K562 (cell line): ENCODE measurements around the gene POLK. TPM values are rescaled to one million over a fixed set of nuclear protein-coding genes. Genes with fewer than 3 reads are reported as not detected.

ENCODE experiments used
- ATAC-seq: fragments of 200-7000 bp; cut with Tn5 transposase; 3 replicates; pipeline ENCODE4 v1.9.1; 2020; ENCODE audit warnings: moderate library complexity
- BruUV-seq: library from RNA; stranded (reverse); fragments of 400-500 nt; replicated peaks from 2 replicates; lab custom pipeline; 2021; lab: Mats Ljungman, UMichigan
- CTCF ChIA-PET: fragments of 300-600 bp; formaldehyde crosslinking; extraction: SDS; loops from one replicate; lab custom pipeline; 2021; ENCODE audit warnings: low intra/inter-chr PET ratio; lab: Yijun Ruan, JAX
- POLR2A ChIA-PET: fragments of 300-600, 350-650 bp; sonication (Branson Sonifier 250); formaldehyde crosslinking; extraction: SDS; loops from one replicate; lab custom pipeline; 2021; ENCODE audit warnings: antibody characterized with exemption, inconsistent platforms; lab: Yijun Ruan, JAX
- DNase-seq, 4 experiments: peaks; one replicate each; pipeline versions ENCODE4 v3.0.0 to v3.0.0-alpha.2; 2011 to 2018; ENCODE audit warnings: low spot score in 3 of 4, mixed read lengths in 3 of 4; ENCODE audit errors: extremely low read depth in 1 of 4
- FAIRE-seq: peaks from 2 replicates; lab custom pipeline; 2011; peaks lifted over from hg19 to GRCh38; lab: Jason Lieb, UNC
- H2AFZ ChIP-seq: 2 replicates; pipeline ENCODE4 v1.6.0; 2011; ENCODE audit warnings: low read depth, low read length, control low read depth, inconsistent platforms
- H3K27ac ChIP-seq: fragments of 200-600 bp; 3 replicates; pipeline ENCODE4 v1.8.0; 2011; ENCODE audit warnings: low read depth, mild to moderate bottlenecking, control low read depth, inconsistent platforms, low read length, moderate library complexity, mixed read lengths; ENCODE audit errors: extremely low read depth
- H3K27me3 ChIP-seq, 2 experiments: fragments of 300-600 bp in 1 of 2; 2 replicates in 1 of 2; 3 replicates in 1 of 2; pipeline versions ENCODE4 v1.6.0 to v1.8.0; 2011; ENCODE audit warnings: inconsistent platforms in 2 of 2, low read length in 2 of 2, mild to moderate bottlenecking in 1 of 2, mixed read lengths in 1 of 2, moderate library complexity in 1 of 2; ENCODE audit not compliant: control insufficient read depth in 2 of 2, insufficient read depth in 2 of 2
- H3K36me3 ChIP-seq: fragments of 300-600 bp; 3 replicates; pipeline ENCODE4 v1.8.0; 2011; ENCODE audit warnings: mild to moderate bottlenecking, low read length, inconsistent platforms; ENCODE audit not compliant: control insufficient read depth, insufficient read depth
- H3K4me1 ChIP-seq, 2 experiments: fragments of 200-600 bp in 1 of 2; replicated peaks in 1 of 2; 2 replicates in 1 of 2; 3 replicates in 1 of 2; pipeline versions ENCODE4 v1.5.1 to v1.8.0; 2011; ENCODE audit warnings: inconsistent platforms in 2 of 2, low read length in 2 of 2, mild to moderate bottlenecking in 1 of 2, mixed read lengths in 1 of 2, moderate library complexity in 1 of 2; ENCODE audit not compliant: control insufficient read depth in 2 of 2, insufficient read depth in 2 of 2
- H3K4me2 ChIP-seq: 2 replicates; pipeline ENCODE4 v1.6.1; 2011; ENCODE audit warnings: low read length, control low read depth, inconsistent platforms, mixed read lengths; ENCODE audit not compliant: insufficient read depth
- H3K4me3 ChIP-seq: fragments of 200-600 bp; sonication (generic), shearing (Covaris generic); 2 replicates; pipeline ENCODE4 v1.5.1; 2016; ENCODE audit warnings: control low read depth, inconsistent platforms
- H3K79me2 ChIP-seq: fragments of 200-600 bp; 3 replicates; pipeline ENCODE4 v1.8.0; 2011; ENCODE audit warnings: low read length, inconsistent platforms; ENCODE audit not compliant: control insufficient read depth, insufficient read depth
- H3K9ac ChIP-seq, 2 experiments: 2 replicates each; pipeline versions ENCODE4 v1.6.0 to v1.6.1; 2011; ENCODE audit warnings: low read depth in 2 of 2, low read length in 2 of 2, control low read depth in 1 of 2, inconsistent platforms in 1 of 2, mild to moderate bottlenecking in 1 of 2, mixed read lengths in 1 of 2; ENCODE audit not compliant: insufficient read depth in 1 of 2
- H3K9me1 ChIP-seq: one replicate; pipeline ENCODE4 v1.6.0; 2011; ENCODE audit warnings: inconsistent platforms, mild to moderate bottlenecking, low read length, moderate library complexity; ENCODE audit not compliant: control insufficient read depth, insufficient read depth
- H3K9me3 ChIP-seq: replicated peaks from 2 replicates; pipeline ENCODE4 v1.5.1; 2011; ENCODE audit warnings: low read depth, low read length, inconsistent platforms; ENCODE audit not compliant: control insufficient read depth, insufficient read depth
- H4K20me1 ChIP-seq: replicated peaks from 2 replicates; pipeline ENCODE4 v1.6.1; 2011; ENCODE audit warnings: low read length, inconsistent platforms, mixed read lengths; ENCODE audit not compliant: control insufficient read depth, insufficient read depth
- RCOR1 ChIP-seq, 2 experiments: IDR thresholded peaks; 2 replicates each; pipeline ENCODE4 v1.6.1; 2012; ENCODE audit warnings: low read depth in 2 of 2, low read length in 2 of 2, borderline replicate concordance in 1 of 2, improper control_type of control experiment in 1 of 2
- TEAD2 ChIP-seq: fragments of 450-650 bp; IDR thresholded peaks from 2 replicates; pipeline ENCODE4 v1.6.1; 2016; ENCODE audit warnings: missing genetic modification characterization, control low read depth, missing compliant biosample characterization
- ZNF785 ChIP-seq: fragments of 250-450 bp; sonication (Bioruptor Pico); IDR thresholded peaks from 2 replicates; pipeline ENCODE4 v1.4.0; 2020; ENCODE audit warnings: mild to moderate bottlenecking
- WGBS: fragments of 100-300 bp; shearing (Covaris generic); methylation state at CpG from one replicate; pipeline ENCODE4 v1.1.6; 2016; ENCODE audit warnings: low coverage, mixed read lengths; ENCODE audit not compliant: insufficient coverage; ENCODE audit errors: missing lambda C conversion rate; 5-methylcytosine and 5-hydroxymethylcytosine counted together
- in situ Hi-C: fragments of 300-500 bp; cut with MboI; formaldehyde crosslinking; loops from 4 replicates; pipeline ENCODE4 v1.15.0; 2018; ENCODE audit warnings: inconsistent platforms, mixed read lengths
- intact Hi-C: fragments of 100-400 bp; cut with micrococcal nuclease; formaldehyde crosslinking; loops from 2 replicates; pipeline ENCODE4 v1.14.2; 2022
- polyA plus RNA-seq, 8 experiments: library from polyadenylated mRNA; depleted of rRNA in 4 of 8; stranded (reverse) in 5 of 8; unstranded in 3 of 8; fragments of >200 nt; fragmentation: Nextera tagmentation in 2 of 8; fragmentation: Illumina TruSeq in 1 of 8; extraction: Ambion mirVana in 2 of 8; extraction: Trizol in 1 of 8; gene quantifications; 2 replicates each; pipeline versions ENCODE4 v1.2.1 to v1.2.3, GENCODE V29; 2011 to 2014; ENCODE audit warnings: inconsistent platforms in 1 of 8, missing spikeins in 1 of 8
- total RNA-seq, 7 experiments: library from RNA; depleted of rRNA in 6 of 7; stranded (reverse); fragments of >200 nt in 6 of 7; fragmentation: Illumina TruSeq in 2 of 7; extraction: Trizol in 2 of 7; gene quantifications; 2 replicates each; pipeline versions ENCODE4 v1.2.1 to v1.2.3, GENCODE V29; 2011 to 2021; ENCODE audit warnings: low replicate concordance in 1 of 7
- TF ChIP-seq, protein P1 (sequence below): fragments of 450-650 bp; formaldehyde crosslinking; conservative IDR thresholded peaks from 2 replicates; pipeline ENCODE4 v1.4.0; 2022; ENCODE audit warnings: mild to moderate bottlenecking, missing genetic modification characterization
- TF ChIP-seq, protein P2 (sequence below), 2 experiments: fragments of 450-650 bp; IDR thresholded peaks; 2 replicates each; pipeline ENCODE4 v1.6.1; 2016

POLK gene
- total and polyA plus RNA-seq, 9 of the 15 experiments (the other 6 are each of a cell fraction or from before 2014, with no cell fraction given): 6.1 to 31.6 (median 16.5) TPM

DNA sequence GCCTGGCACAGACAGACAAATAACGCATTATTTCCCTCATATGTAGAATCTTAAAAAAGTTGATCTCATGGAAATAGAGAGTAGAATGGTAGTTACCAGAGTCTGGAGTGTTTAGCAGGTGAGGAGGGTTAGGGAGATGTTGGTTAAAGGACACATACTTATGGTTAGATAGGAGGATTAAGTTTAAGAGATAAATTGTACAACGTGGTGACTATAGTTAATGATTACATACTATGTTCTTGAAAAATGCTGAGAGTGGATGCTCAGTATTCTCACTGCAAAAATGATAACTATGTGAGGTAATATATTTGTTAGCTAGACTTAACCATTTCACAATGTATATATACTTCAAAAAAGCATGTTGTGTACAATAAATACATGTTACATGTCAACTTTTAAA, 38.2 kb upstream of the POLK start:
- no peaks in the 10 kb centered on the region for H3K36me3 ChIP-seq
- peaks cover 4% of the 10 kb centered on the region; the same call in 1 of the 2 replicates for H3K9me3 ChIP-seq
- H3K9ac ChIP-seq: no peak overlapping the region
- no peak for DNase-seq
- BruUV-seq: no TSS peak
- FAIRE-seq: no peak
- H3K27ac ChIP-seq: no peak overlapping the region
- ATAC-seq: no peak
- H3K79me2 ChIP-seq: peaks cover 30% of the 10 kb centered on the region
- POLR2A ChIA-PET: no interaction called here
- H3K4me1 ChIP-seq: no peaks in the 10 kb centered on the region
- no peak overlapping the region for H3K4me3 ChIP-seq
- TF ChIP-seq RCOR1 (IDR thresholded peaks at IDR 0.05; ENCODE audit: borderline replicate concordance in 1 of 2, low read depth in 2 of 2, low read length in 2 of 2) (no peak), ZNF785 (no peak), TEAD2 (tag) (no peak)
- TF ChIP-seq, protein P1, sequence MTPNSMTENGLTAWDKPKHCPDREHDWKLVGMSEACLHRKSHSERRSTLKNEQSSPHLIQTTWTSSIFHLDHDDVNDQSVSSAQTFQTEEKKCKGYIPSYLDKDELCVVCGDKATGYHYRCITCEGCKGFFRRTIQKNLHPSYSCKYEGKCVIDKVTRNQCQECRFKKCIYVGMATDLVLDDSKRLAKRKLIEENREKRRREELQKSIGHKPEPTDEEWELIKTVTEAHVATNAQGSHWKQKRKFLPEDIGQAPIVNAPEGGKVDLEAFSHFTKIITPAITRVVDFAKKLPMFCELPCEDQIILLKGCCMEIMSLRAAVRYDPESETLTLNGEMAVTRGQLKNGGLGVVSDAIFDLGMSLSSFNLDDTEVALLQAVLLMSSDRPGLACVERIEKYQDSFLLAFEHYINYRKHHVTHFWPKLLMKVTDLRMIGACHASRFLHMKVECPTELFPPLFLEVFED (CRISPR knock-in tag): no peak
- TF ChIP-seq, protein P2, sequence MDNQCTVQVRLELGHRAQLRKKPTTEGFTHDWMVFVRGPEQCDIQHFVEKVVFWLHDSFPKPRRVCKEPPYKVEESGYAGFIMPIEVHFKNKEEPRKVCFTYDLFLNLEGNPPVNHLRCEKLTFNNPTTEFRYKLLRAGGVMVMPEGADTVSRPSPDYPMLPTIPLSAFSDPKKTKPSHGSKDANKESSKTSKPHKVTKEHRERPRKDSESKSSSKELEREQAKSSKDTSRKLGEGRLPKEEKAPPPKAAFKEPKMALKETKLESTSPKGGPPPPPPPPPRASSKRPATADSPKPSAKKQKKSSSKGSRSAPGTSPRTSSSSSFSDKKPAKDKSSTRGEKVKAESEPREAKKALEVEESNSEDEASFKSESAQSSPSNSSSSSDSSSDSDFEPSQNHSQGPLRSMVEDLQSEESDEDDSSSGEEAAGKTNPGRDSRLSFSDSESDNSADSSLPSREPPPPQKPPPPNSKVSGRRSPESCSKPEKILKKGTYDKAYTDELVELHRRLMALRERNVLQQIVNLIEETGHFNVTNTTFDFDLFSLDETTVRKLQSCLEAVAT (IDR thresholded peaks at IDR 0.05): no peak
- TF ChIP-seq, all 486 proteins: peak for 0
- no peak overlapping the region for H2AFZ ChIP-seq
- 52% methylated on average over 2 of the region's 2 CpGs for WGBS
- CTCF ChIA-PET: no interaction called here
- H3K27me3 ChIP-seq: no peaks in the 10 kb centered on the region
- H3K4me2 ChIP-seq: no peak overlapping the region
- intact Hi-C loops: no loop called here
- no peaks in the 10 kb centered on the region for H4K20me1 ChIP-seq
- in situ Hi-C loops: no loop called here
- H3K9me1 ChIP-seq: no peaks in the 10 kb centered on the region
